Measurements from ENCODE around the gene DCTN2. TPM values are rescaled to one million over a fixed set of nuclear protein-coding genes. Genes with fewer than 3 reads are reported as not detected.

DCTN2 gene
- total RNA-seq, 1 donor from 2014 or later: 64.0 TPM

DNA sequence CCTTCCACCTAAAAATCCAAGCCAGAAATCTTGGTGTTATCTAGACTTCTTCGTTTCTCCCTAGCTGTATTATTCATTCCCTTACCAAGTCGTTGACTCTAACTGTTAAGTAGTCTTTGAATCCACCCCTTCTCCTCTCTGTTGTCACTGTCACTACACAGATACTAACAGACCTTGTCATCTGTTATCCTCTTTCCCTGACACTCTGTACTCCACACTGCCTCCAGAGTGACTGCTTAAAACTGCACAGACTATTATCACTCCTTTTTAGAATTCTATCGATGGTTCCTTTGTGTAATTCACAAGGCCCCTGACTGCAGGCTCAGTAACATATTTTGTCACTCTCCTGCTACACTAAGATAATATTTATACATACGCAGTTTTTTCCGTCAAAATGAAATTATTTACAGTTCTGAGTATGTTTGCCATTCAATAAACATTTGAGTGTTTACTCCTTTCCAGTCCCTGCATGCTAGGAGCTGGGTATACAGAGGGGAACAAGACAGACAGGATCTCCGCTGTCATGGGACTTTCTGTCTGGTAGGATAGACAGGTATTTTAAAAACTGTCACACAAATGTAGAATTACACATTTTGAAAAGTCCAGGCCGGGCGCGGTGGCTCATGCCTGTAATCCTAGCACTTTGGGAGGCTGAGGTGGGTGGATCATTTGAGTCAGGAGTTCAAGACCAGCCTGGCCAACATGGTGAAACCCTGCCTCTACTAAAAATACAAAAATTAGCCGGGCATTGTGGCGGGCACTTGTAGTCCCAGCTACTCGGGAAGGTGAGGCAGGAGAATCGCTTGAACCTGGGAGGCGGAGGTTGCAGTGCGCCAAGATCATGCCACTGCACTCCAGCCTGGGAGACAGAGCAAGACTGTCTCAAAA lies 55.4 kb downstream of the DCTN2 start:
- no peak for DNase-seq (ENCODE audit: low spot score)

DNA sequence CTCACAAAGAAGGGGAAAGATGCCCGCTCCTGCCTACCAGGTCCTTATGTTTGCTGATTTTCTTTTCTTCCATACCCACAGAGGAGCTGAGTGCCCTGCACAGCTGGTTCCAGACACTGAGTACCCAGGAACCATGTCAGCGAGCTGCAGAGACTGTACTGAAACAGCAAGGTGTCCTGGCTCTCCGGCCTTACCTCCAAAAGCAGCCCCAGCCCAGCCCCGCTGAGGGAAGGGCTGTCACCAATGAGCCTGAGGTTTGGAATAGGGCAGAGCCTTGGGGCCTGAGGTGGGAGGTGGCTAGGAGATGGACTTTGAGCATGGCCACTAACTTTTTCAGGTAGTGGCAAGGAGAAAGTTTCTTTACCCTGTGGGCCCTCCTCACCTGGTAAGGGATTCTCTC lies 56.9 kb downstream of the DCTN2 start:
- DNase-seq (ENCODE audit: low spot score): no peak

- DNase-seq (ENCODE audit: low spot score): no peak
These were observed 57.8 kb downstream of the DCTN2 start for GRCh38 chr12:57489157-57489641.

DNA sequence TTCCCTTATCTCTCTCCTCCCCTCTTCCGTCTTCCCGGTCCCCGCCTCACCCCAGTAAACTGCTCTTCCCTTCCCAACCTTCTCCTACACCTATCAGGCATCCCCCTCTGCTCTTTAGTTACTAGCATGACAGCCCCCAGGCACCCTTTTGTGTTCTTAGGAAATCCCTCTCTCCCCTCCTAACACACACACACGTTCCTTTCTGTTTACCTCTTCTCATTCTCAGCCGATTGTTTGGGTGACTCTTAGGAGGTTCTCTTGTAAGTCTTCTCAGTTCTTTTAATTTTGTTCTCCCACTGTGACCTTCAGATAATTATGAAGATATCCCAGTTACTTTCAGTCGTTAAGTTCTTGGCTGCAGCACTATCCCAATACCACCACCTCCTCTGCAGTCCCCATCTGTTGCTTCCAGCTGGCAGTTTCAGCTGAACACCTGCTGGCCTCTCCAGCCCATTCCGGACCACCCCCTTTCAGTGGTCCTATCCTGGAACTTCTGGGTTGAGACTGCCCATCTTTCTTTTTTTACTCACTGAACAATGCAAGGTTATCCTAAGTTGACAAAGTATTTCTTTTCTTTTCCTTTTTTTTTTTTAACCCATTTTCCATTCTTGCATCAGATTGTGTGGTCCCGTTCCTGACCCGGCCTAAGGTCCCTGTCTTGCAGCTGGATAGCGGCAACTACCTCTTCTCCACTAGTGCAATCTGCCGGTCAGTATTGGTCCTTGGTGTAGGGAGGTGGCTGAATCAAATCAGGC lies 58.4 kb downstream of the DCTN2 start:
- DNase-seq (ENCODE audit: low spot score): no peak

DNA sequence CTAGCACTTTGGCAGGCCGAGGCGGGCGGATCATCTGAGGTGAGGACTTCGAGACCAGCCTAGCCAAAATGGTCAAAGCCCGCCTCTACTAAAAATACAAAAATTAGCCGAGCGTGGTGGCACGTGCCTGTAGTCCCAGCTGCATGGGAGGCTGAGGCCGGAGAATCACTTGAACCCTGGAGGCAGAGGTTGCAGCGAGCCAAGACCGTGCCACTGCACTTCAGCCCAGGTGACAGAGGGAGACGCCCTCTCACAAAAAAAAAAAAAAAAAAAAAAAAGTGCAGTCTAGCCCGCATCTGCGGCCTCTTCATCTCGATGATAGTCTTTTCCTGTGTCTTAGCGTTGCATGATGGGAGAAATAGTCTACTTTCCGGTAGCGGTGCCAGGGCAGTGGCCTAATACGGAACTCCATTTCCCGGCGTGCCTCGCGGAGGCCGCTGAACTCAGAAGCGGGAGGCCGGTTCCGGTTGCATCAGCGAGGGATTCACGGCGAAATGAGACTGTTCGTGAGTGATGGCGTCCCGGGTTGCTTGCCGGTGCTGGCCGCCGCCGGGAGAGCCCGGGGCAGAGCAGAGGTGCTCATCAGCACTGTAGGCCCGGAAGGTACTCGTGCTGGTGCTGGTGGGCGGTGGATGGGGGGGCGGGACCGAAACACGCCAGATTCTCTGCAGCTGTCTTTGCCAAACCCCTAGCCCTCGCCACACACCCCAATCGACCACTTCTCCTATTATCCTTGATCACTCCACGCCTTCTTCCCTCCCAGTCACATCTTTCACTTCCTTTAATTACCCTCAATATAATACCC lies 59.2 kb downstream of the DCTN2 start, which contains the start of gene MARS1:
Gene MARS1 (plus strand): TSS at position 472 of the 805 bp plus-strand sequence. CDS start 23 bp downstream, at position 495.
- DNase-seq (ENCODE audit: low spot score): peak; percentile 99

- DNase-seq (ENCODE audit: low spot score): no peak
These were observed 59.9 kb downstream of the DCTN2 start for GRCh38 chr12:57487055-57487596.

GRCh38 chr12:57485695-57486094 lies 61.3 kb downstream of the DCTN2 start:
- no peak for DNase-seq (ENCODE audit: low spot score)

DNA sequence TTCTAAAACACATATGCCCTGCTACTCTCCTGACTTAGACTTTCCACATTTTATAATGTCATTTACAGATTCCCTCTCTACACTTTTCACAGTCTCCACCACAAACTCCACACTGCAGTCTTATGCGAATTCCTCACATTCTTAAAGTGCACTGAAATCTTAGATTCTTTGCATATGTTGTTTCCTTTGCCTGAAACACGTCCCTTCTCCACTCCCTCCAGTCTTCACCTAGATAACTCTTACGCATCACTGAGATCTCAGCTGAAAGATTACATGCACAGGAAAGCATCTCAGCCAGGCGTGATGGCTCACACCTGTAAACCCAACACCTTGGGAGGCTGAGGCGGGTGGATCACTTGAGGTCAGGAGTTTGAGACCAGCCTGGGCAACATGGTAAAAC lies 63.5 kb downstream of the DCTN2 start:
- peak; percentile 52 for DNase-seq (ENCODE audit: low spot score)

DNA sequence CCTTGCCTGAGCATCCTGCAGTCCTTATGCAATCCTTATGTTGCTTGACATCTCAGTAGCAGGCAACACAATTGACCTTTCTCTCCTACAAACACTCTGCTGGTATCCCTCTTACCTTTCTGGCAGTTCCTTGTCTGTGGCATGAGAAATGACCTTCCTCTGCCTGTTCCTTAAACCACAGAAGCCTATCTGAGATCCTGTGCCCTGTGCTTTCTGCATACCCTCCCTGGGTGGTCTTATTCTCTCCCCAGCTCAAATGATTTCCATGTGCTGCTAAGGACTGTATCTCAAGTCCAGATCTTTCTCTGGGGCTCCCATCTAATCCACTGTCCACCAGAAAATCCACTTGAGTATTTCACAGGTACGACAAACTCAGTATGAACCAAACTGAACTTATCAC lies 65.3 kb downstream of the DCTN2 start:
- no peak for DNase-seq (ENCODE audit: low spot score)

Other genes starting within 250 kb of the DCTN2 start
- 3.9 TPM for gene R3HDM2, start 116.1 kb downstream of the DCTN2 start, total RNA-seq (ENCODE audit: insufficient read depth, low replicate concordance)
- not detected for gene INHBC, start 112.4 kb downstream of the DCTN2 start, total RNA-seq (ENCODE audit: insufficient read depth, low replicate concordance)
- 1.4 TPM for gene INHBE, start 91.9 kb downstream of the DCTN2 start, total RNA-seq (ENCODE audit: insufficient read depth, low replicate concordance)
- 3.6 TPM for gene GLI1, start 87.4 kb downstream of the DCTN2 start, total RNA-seq (ENCODE audit: insufficient read depth, low replicate concordance)
- 6.7 TPM for gene ARHGAP9, start 67.3 kb downstream of the DCTN2 start, total RNA-seq (ENCODE audit: insufficient read depth, low replicate concordance)
- gene MARS1, start 59.1 kb downstream of the DCTN2 start, total RNA-seq (ENCODE audit: insufficient read depth, low replicate concordance): 41.7 TPM
- gene DDIT3, start 26.7 kb downstream of the DCTN2 start, total RNA-seq (ENCODE audit: insufficient read depth, low replicate concordance): 20.7 TPM
- 1.9 TPM for gene MBD6, start 24.4 kb downstream of the DCTN2 start, total RNA-seq (ENCODE audit: insufficient read depth, low replicate concordance)
- gene KIF5A, start 2.9 kb upstream of the DCTN2 start, total RNA-seq (ENCODE audit: insufficient read depth, low replicate concordance): 2.2 TPM
- gene PIP4K2C, start 44.0 kb upstream of the DCTN2 start, total RNA-seq (ENCODE audit: insufficient read depth, low replicate concordance): 12.5 TPM
- 17.6 TPM for gene DTX3, start 57.6 kb upstream of the DCTN2 start, total RNA-seq (ENCODE audit: insufficient read depth, low replicate concordance)
- 101 TPM for gene ARHGEF25, start 64.2 kb upstream of the DCTN2 start, total RNA-seq (ENCODE audit: insufficient read depth, low replicate concordance)
- gene B4GALNT1, start 86.0 kb upstream of the DCTN2 start, total RNA-seq (ENCODE audit: insufficient read depth, low replicate concordance): 1.4 TPM
- gene OS9, start 146.9 kb upstream of the DCTN2 start, total RNA-seq (ENCODE audit: insufficient read depth, low replicate concordance): 150 TPM
- gene AGAP2, start 191.6 kb upstream of the DCTN2 start, total RNA-seq (ENCODE audit: insufficient read depth, low replicate concordance): 1.4 TPM
- 50.1 TPM for gene TSPAN31, start 197.8 kb upstream of the DCTN2 start, total RNA-seq (ENCODE audit: insufficient read depth, low replicate concordance)
- 62.1 TPM for gene CDK4, start 205.1 kb upstream of the DCTN2 start, total RNA-seq (ENCODE audit: insufficient read depth, low replicate concordance)
- 7.7 TPM for gene MARCHF9, start 207.9 kb upstream of the DCTN2 start, total RNA-seq (ENCODE audit: insufficient read depth, low replicate concordance)
- not detected for gene CYP27B1, start 219.9 kb upstream of the DCTN2 start, total RNA-seq (ENCODE audit: insufficient read depth, low replicate concordance)
- gene METTL1, start 224.9 kb upstream of the DCTN2 start, total RNA-seq (ENCODE audit: insufficient read depth, low replicate concordance): not detected
- gene EEF1AKMT3, start 225.4 kb upstream of the DCTN2 start, total RNA-seq (ENCODE audit: insufficient read depth, low replicate concordance): 1.4 TPM
- 7.0 TPM for gene TSFM, start 235.6 kb upstream of the DCTN2 start, total RNA-seq (ENCODE audit: insufficient read depth, low replicate concordance)